ENCODE results near the gene CLCN4.
A peak's percentile ranks its signal among the peaks of the same experiment; 100 is the strongest.

CLCN4 gene

DNA sequence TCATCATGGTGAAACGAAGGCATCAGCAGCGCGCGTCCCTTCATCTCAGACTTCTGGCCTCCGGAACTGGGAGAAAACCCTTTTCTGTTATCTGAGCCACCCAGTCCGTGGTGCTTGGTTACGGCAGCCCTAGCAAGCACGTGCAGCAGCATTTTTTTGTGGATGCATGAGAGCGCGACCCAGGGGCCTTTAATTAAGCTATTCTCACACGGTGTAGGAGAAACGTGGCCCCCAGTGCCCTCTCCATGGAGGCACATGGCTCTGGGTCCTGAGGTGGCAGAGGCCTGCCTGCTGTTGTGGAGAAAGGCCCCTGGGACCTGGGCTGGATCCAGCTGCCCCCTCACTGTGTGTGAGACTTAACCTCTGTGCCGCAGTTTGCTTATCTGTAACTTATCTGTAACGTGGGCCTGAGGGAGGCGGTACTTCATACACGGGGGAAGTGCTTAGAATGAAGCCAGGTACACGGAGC lies 9.5 kb downstream of the CLCN4 start:
- Mint-ChIP-seq H3K4me1 (peaks cover 11% of the 10 kb centered on the region), H3K27ac (no peak overlapping the region), H3K36me3 (peaks cover 14% of the 10 kb centered on the region), H3K9me3 (no peaks in the 10 kb centered on the region), H3K27me3 (no peaks in the 10 kb centered on the region), H3K4me3 (no peak overlapping the region)
- ATAC-seq (ENCODE audit: low read depth): no peak
- DNase-seq (ENCODE audit: low spot score in 2 of 2): no peak

DNA sequence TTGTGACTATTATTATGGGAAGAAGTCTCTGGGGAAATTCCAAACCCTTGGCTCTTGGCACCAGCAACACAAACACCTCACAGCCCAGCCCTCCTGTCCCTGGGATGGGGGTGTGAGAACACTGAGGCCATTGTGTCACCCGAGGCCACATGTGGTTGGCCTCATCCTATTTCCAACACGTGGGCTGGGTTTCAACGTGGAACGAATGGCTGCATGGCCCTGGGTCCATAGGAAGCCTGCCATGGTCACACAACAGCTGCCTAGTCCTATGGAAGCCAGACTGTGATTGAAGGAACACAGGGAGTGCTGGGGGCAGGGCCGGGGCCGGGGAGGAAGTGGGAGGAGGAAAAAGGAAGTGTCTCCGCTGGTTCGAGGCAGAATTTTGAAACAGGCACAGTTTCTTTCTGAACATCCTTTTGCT lies 10.0 kb downstream of the CLCN4 start:
- H3K9me3 Mint-ChIP-seq: no peaks in the 10 kb centered on the region
- no peak overlapping the region for H3K27ac Mint-ChIP-seq
- peak; percentile 39 for ATAC-seq (ENCODE audit: low read depth)
- no peaks in the 10 kb centered on the region for H3K27me3 Mint-ChIP-seq
- H3K4me1 Mint-ChIP-seq: peaks cover 11% of the 10 kb centered on the region
- peaks cover 14% of the 10 kb centered on the region for H3K36me3 Mint-ChIP-seq
- no peak for DNase-seq (ENCODE audit: low spot score in 2 of 2)
- no peak overlapping the region for H3K4me3 Mint-ChIP-seq

DNA sequence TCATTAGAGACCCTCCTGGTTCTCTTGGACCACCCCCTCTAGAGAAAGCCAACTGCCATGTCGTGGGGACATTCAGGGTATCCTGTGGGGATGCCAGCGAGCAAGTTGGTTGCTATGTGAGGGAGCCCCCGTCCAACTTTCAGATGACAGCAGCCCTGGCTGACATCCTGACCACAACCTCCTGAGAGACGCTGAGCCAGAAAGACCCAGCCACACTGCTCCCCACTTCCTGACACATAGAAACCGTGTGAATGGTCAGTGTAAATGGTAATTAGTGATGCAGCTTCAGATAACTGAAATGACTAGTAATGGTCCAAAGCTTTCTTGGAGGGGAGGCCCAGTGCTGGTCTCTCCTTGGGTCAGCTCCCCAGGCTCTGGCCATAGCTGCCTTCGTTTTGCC lies 10.8 kb downstream of the CLCN4 start:
- DNase-seq (ENCODE audit: low spot score in 2 of 2): no peak
- H3K36me3 Mint-ChIP-seq: peaks cover 18% of the 10 kb centered on the region
- H3K27me3 Mint-ChIP-seq: no peaks in the 10 kb centered on the region
- no peak overlapping the region for H3K4me3 Mint-ChIP-seq
- H3K4me1 Mint-ChIP-seq: peaks cover 15% of the 10 kb centered on the region
- no peak overlapping the region for H3K27ac Mint-ChIP-seq
- ATAC-seq (ENCODE audit: low read depth): no peak
- no peaks in the 10 kb centered on the region for H3K9me3 Mint-ChIP-seq

DNA sequence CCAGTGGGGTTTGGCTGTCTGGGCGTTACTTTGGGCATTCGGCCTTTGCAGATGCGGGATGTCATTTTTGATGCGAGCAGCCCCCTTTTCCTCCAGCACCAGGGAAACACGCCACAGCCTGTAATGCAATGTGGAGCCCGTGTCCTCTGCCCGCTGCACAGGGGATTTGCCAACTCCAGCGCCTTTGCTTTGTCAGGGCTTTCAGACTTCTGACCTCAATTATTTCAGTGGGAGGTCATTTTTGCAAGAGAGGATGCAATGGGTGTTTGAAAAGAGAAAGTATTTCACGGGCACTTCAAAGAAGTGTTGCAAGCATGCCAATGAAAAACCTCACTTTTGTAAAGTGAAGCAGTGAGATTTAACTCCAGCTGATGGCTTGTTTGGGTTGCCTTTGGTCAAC lies 11.5 kb downstream of the CLCN4 start:
- no peak for DNase-seq (ENCODE audit: low spot score in 2 of 2)
- Mint-ChIP-seq H3K4me3 (no peak overlapping the region), H3K4me1 (peaks cover 15% of the 10 kb centered on the region), H3K27me3 (no peaks in the 10 kb centered on the region), H3K9me3 (no peaks in the 10 kb centered on the region), H3K27ac (no peak overlapping the region), H3K36me3 (peaks cover 18% of the 10 kb centered on the region)
- no peak for ATAC-seq (ENCODE audit: low read depth)

DNA sequence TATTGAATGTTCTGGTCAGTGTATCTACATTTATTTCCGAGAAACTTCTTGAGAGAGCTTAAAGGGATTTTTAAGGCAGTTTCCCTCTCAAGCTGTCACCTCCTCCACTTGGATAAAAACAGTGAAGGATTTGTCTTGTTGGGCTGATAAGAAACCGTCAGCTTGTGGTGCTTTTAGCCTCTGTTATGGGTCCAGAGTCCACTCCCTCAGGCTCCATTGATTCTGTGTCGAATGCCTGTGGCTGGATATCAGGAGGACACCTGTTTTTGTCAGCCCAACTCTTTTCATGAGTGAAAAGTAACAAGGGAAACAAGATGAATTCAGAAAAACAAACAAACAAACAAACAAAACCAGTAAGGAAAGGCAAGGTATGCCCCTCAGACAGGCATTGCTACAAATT lies 12.4 kb downstream of the CLCN4 start:
- Mint-ChIP-seq H3K36me3 (peaks cover 16% of the 10 kb centered on the region), H3K4me1 (peaks cover 11% of the 10 kb centered on the region), H3K27ac (no peak overlapping the region), H3K27me3 (no peaks in the 10 kb centered on the region), H3K4me3 (no peak overlapping the region), H3K9me3 (no peaks in the 10 kb centered on the region)
- ATAC-seq (ENCODE audit: low read depth): no peak
- DNase-seq (ENCODE audit: low spot score in 2 of 2): no peak

DNA sequence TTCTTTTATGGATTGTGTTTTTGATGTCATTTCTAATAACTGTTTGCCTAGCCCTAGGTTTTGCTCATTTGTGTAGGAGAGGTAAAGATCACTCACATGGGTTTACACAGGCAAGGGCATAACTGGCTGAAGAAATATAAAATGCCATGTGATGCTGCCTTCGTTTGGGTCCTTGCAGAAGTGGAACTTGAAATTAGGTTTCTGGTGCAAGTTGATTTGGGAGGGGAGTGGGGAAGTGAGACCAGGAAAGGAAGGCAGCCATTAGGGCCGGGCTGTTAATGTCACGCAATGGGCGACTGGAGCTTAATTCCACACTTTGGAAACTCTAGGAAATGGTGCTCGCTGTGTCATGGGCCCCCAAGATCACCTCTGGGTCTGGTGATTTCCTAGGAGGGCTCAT lies 14.5 kb downstream of the CLCN4 start:
- H3K9me3 Mint-ChIP-seq: no peaks in the 10 kb centered on the region
- no peak overlapping the region for H3K4me3 Mint-ChIP-seq
- no peak overlapping the region for H3K27ac Mint-ChIP-seq
- H3K36me3 Mint-ChIP-seq: peaks cover 18% of the 10 kb centered on the region
- ATAC-seq (ENCODE audit: low read depth) (no peak), DNase-seq (ENCODE audit: low spot score in 2 of 2) (no peak)
- H3K27me3 Mint-ChIP-seq: no peaks in the 10 kb centered on the region
- peaks cover 10% of the 10 kb centered on the region for H3K4me1 Mint-ChIP-seq

DNA sequence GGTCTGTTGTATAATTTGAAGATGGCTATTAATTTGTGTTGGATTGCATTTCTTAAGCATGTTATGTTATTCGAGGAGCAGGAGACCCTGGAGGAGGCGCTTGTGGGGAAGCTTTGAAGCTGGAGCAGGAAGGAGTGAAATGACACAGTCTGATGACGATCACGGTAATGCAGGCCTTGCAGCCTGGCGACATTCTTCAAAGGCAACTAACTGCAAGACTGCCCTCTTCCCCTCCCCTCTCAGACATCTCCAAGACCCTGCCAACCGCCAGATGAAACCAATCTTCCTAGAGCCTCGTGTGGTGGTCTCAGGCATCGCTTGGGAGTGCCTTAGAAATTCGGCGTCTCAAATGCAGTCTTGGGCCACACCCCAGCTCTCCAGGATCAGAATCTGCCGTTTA lies 16.1 kb downstream of the CLCN4 start:
- ATAC-seq (ENCODE audit: low read depth) (no peak), DNase-seq (ENCODE audit: low spot score in 2 of 2) (no peak)
- Mint-ChIP-seq H3K36me3 (peaks cover 20% of the 10 kb centered on the region), H3K27ac (no peak overlapping the region), H3K4me3 (no peak overlapping the region), H3K9me3 (no peaks in the 10 kb centered on the region), H3K4me1 (peaks cover 6% of the 10 kb centered on the region), H3K27me3 (no peaks in the 10 kb centered on the region)

DNA sequence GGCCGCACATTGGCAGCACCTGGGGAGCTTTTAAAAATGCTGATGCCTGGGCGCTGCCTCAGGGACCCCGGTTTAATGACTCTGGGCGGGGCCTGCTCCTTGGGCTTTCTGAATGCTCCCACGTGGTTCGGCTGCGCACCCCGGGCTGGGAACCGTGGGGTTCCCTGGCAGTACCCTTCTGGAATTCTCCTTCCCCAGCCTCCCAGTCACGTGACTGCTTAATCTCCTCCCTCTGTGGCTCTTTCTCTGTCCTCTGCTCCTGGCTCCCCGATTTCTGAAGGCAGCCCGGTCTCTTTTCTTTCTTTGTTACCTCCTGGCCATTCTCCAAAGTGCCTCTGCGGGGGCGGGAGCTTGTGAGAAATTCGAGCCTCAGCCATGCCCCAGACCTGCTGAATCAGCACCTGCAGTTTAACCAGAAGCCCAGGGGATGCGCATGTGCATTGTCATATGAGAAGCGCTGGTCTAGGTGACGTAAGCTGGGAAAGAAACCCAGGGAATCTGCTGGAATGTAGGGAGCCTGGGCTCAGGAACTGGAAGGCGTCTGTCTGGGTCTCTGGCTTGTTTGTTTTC lies 16.6 kb downstream of the CLCN4 start:
- no peaks in the 10 kb centered on the region for H3K9me3 Mint-ChIP-seq
- H3K27me3 Mint-ChIP-seq: no peaks in the 10 kb centered on the region
- DNase-seq (ENCODE audit: low spot score in 2 of 2) (no peak), ATAC-seq (ENCODE audit: low read depth) (no peak)
- H3K36me3 Mint-ChIP-seq: peaks cover 20% of the 10 kb centered on the region
- H3K27ac Mint-ChIP-seq: no peak overlapping the region
- no peak overlapping the region for H3K4me3 Mint-ChIP-seq
- peaks cover 6% of the 10 kb centered on the region for H3K4me1 Mint-ChIP-seq

DNA sequence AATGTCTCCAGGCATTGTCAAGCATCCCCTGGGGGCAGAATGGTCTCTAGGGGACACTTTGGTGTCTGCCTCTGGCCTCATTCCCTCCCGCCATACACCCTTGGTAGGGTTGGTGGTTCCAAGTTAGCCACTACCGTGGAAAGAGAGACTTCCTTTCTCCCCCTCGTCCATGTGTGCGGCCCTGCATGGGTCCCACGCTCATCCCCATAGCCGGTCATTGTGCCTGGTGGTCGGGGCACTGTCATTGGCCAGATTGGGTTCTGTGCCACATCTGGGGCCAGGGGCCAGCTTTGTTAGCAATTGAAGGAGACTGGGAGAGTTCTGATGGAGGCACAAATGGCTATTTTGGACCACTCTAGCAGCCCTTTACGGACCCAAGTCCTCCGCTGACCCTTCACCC lies 17.3 kb downstream of the CLCN4 start:
- no peaks in the 10 kb centered on the region for H3K9me3 Mint-ChIP-seq
- H3K36me3 Mint-ChIP-seq: peaks cover 17% of the 10 kb centered on the region
- H3K27ac Mint-ChIP-seq: no peak overlapping the region
- DNase-seq (ENCODE audit: low spot score in 2 of 2) (no peak), ATAC-seq (ENCODE audit: low read depth) (no peak)
- peaks cover 6% of the 10 kb centered on the region for H3K4me1 Mint-ChIP-seq
- H3K4me3 Mint-ChIP-seq: no peak overlapping the region
- H3K27me3 Mint-ChIP-seq: no peaks in the 10 kb centered on the region

DNA sequence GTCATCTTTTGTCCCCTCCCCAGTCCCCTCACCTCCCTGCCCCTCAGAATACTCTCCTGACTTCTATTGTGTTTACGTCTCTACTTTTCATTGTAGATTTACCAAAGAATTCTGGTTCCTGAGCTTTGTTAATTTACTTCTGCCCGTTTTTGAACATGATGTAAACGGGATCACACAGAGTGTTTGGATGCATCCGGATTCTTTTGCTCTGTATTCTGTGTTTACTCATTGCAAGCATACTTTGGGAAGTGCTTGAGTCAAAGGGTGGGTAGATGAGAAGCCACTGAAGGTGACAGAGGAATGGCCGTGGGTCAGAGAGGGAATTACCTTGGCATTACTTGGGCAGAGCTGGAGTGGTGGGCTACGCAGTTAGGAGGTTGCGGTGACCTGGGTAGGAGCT lies 18.0 kb downstream of the CLCN4 start:
- ATAC-seq (ENCODE audit: low read depth) (no peak), DNase-seq (ENCODE audit: low spot score in 2 of 2) (no peak)
- Mint-ChIP-seq H3K4me3 (no peak overlapping the region), H3K27me3 (no peaks in the 10 kb centered on the region), H3K4me1 (peaks cover 6% of the 10 kb centered on the region), H3K27ac (no peak overlapping the region), H3K36me3 (peaks cover 17% of the 10 kb centered on the region), H3K9me3 (no peaks in the 10 kb centered on the region)

DNA sequence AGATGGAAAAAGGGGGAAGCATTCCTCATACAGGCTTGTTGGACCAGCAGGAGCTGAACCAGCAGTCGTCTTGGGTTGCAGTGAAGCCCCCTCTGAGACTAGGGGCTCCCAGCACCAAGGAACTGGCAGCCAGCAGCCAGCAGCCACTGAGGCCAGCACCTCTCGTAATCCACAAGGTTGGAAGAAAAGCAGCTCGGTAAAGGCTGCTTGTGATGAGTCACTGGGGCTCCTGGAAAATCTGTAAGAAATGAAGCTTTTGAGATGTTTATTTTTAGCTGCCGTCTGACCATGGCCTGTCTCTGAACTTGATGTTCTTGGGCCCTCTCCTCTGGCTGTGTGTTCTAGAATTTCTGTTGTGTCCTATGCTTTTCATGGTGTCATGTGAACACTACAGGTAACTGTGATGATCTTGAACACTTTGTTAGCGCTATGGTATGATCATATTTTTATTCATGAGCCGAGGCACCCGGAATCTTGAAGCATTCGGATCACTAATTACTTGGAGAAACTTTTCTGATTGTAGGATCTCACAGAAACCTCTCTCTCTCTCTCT lies 18.6 kb downstream of the CLCN4 start:
- no peak for ATAC-seq (ENCODE audit: low read depth)
- Mint-ChIP-seq H3K4me3 (no peak overlapping the region), H3K4me1 (peaks cover 6% of the 10 kb centered on the region), H3K36me3 (peaks cover 17% of the 10 kb centered on the region), H3K27me3 (no peaks in the 10 kb centered on the region), H3K9me3 (no peaks in the 10 kb centered on the region), H3K27ac (no peak overlapping the region)
- no peak for DNase-seq (ENCODE audit: low spot score in 2 of 2)

DNA sequence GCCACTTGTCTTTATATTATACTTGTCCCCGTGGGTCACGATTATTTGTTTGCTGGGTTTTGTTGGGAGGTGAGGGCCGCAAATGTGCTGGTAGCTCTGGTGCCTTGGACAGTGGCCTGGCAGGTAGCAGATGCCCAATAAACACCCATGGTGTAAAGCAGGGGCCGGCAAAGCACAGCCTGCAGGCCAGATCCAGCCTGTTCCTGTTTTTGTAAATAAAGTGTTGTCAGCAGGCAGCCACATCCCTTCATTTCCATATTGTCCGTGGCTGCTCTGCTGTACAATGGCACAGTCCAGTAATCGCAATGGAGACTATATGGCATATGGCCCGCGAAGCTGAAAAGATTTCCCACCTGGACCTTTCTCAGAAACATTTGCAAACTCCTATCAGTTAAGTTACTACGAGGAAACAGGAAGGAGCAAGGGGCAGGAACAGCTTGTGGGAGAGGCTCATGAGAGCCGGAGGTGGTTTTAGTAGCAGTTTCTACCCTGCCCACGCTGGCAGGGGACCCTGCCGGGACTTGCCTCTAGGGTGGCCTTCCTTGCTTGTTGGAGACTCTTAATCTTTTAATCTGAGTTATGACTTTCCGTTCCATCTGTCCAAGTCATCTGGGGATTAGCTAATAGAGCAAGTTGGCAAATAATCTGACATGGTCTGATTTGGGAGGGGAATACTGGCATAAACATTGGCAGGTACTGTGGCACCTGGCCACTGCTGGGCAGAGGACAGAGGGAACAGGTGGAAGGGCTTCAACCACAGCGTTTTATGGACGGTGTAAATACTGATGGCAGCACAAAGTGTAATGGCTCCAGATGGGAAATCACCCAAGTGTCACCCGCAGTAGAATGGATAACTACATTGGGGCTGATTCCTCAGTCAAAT lies 19.6 kb downstream of the CLCN4 start:
- DNase-seq (ENCODE audit: low spot score in 2 of 2) (no peak), ATAC-seq (ENCODE audit: low read depth) (no peak)
- Mint-ChIP-seq H3K9me3 (no peaks in the 10 kb centered on the region), H3K27ac (peak overlapping the region; percentile 50), H3K4me1 (peaks cover 6% of the 10 kb centered on the region), H3K36me3 (peaks cover 14% of the 10 kb centered on the region), H3K27me3 (no peaks in the 10 kb centered on the region), H3K4me3 (no peak overlapping the region)

DNA sequence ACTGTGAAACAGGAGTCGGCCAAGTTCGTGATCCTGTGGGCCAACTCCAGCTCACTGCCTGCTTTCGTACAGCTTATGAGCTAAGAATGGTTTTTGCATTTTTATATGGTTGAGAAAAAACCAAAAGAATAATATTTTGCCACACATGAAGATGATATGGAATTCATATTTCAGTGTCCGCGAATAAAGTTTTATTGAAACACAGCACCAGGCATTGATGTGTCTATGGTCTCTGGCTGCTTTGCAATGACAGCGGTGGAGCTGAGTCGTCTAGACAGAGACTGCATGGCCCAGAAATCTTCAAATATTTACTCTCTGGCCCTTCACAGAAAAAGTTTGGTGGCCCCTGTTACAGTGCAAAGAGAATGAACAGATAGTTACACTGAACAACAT lies 20.2 kb downstream of the CLCN4 start:
- peaks cover 14% of the 10 kb centered on the region for H3K36me3 Mint-ChIP-seq
- no peaks in the 10 kb centered on the region for H3K9me3 Mint-ChIP-seq
- H3K4me1 Mint-ChIP-seq: peaks cover 7% of the 10 kb centered on the region
- DNase-seq (ENCODE audit: low spot score in 2 of 2) (no peak), ATAC-seq (ENCODE audit: low read depth) (no peak)
- H3K27ac Mint-ChIP-seq: no peak overlapping the region
- H3K4me3 Mint-ChIP-seq: no peak overlapping the region
- H3K27me3 Mint-ChIP-seq: no peaks in the 10 kb centered on the region

DNA sequence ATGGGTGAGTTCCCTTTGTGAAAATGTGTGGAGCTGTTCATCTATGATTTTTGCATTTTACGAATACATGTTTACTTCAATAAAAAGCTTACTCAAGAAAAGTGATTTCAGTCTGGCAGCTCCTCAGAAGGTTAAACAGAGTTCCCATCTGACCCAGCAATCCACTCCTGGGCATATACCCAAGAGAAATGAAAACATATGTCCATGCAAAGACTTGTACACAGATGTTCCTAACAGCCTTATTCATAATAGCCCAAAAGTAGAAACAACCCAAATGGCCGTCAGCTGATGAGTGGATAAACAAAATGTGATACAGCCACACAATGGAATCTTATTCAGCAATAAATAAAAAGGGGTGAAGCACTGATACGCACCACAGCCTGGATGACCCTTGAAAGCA lies 20.8 kb downstream of the CLCN4 start:
- DNase-seq (ENCODE audit: low spot score in 2 of 2): no peak
- peaks cover 4% of the 10 kb centered on the region for H3K4me1 Mint-ChIP-seq
- no peak overlapping the region for H3K4me3 Mint-ChIP-seq
- H3K9me3 Mint-ChIP-seq: no peaks in the 10 kb centered on the region
- H3K36me3 Mint-ChIP-seq: peaks cover 11% of the 10 kb centered on the region
- ATAC-seq (ENCODE audit: low read depth): no peak
- no peaks in the 10 kb centered on the region for H3K27me3 Mint-ChIP-seq
- H3K27ac Mint-ChIP-seq: no peak overlapping the region
